Urinary bladder (tissue), 4 donors: ENCODE measurements around the gene LRRC32. TPM values are rescaled to one million over a fixed set of nuclear protein-coding genes. Genes with fewer than 3 reads are reported as not detected.

ENCODE experiments used
- DNase-seq: peaks from one replicate; pipeline ENCODE4 v3.0.0-alpha.2; 2015; ENCODE audit errors: extremely low spot score
- H3K27ac ChIP-seq: one replicate; pipeline ENCODE4 v1.5.1; 2013; ENCODE audit warnings: low read depth, mild to moderate bottlenecking, moderate library complexity
- H3K36me3 ChIP-seq: one replicate; pipeline ENCODE4 v1.6.1; 2013; ENCODE audit warnings: mild to moderate bottlenecking, moderate library complexity; ENCODE audit not compliant: insufficient read depth
- H3K4me1 ChIP-seq: one replicate; pipeline ENCODE4 v1.6.1; 2013; ENCODE audit warnings: mild to moderate bottlenecking, moderate library complexity; ENCODE audit not compliant: insufficient read depth
- H3K4me3 ChIP-seq: one replicate; pipeline ENCODE4 v1.5.1; 2013; ENCODE audit warnings: low read depth, low read length
- WGBS: extraction: QIAGEN DNeasy Blood & Tissue Kit; methylation state at CpG from one replicate; pipeline ENCODE4 v1.1.7; 2013; 5-methylcytosine and 5-hydroxymethylcytosine counted together
- polyA plus RNA-seq: library from polyadenylated mRNA; stranded (reverse); fragments of 200-250 nt; gene quantifications from one replicate; pipeline ENCODE4 v1.2.3, GENCODE V29; 2013
- total RNA-seq: library from RNA; depleted of rRNA; stranded (reverse); fragments of >200 nt; gene quantifications from one replicate; pipeline ENCODE4 v1.2.3, GENCODE V29; 2014
- donor health status: healthy with polysubstance abuse.
- donor health status: healthy.

Gene LRRC32
- total and polyA plus RNA-seq, 2 donors, result 16.3 to 65.6 TPM

- Histone ChIP-seq H3K27ac (no peak overlapping the region), H3K4me3 (no peak overlapping the region), H3K4me1 (no peaks in the 10 kb centered on the region), H3K36me3 (no peaks in the 10 kb centered on the region)
- 71% methylated on average over 5 of the region's 5 CpGs for WGBS
- no peak for DNase-seq
Observed at GRCh38 chr11:76704171-76704948, 33.8 kb upstream of the LRRC32 start.

- DNase-seq, result no peak
- H3K36me3 ChIP-seq, result no peaks in the 10 kb centered on the region
- H3K4me3 ChIP-seq, result no peak overlapping the region
- H3K27ac ChIP-seq, result no peak overlapping the region
- H3K4me1 ChIP-seq, result no peaks in the 10 kb centered on the region
- WGBS, result 91% methylated on average over 1 of the region's 1 CpG
Observed at GRCh38 chr11:76703707-76704106, 33.2 kb upstream of the LRRC32 start.

GRCh38 chr11:76702336-76703128 is 32.0 kb upstream of the LRRC32 start:
- DNase-seq, result no peak
- whole genome bisulfite sequencing, result 55% methylated on average over 3 of the region's 3 CpGs
- Histone ChIP-seq H3K36me3 (no peaks in the 10 kb centered on the region), H3K27ac (no peak overlapping the region), H3K4me3 (no peak overlapping the region), H3K4me1 (no peaks in the 10 kb centered on the region)

- DNase-seq, result no peak
- Histone ChIP-seq H3K36me3 (no peaks in the 10 kb centered on the region), H3K4me3 (no peak overlapping the region), H3K4me1 (no peaks in the 10 kb centered on the region), H3K27ac (no peak overlapping the region)
- WGBS, result 76% methylated on average over 7 of the region's 7 CpGs
Observed at GRCh38 chr11:76701294-76702040, 30.9 kb upstream of the LRRC32 start.

GRCh38 chr11:76700177-76701100 is 29.9 kb upstream of the LRRC32 start:
- WGBS, result 58% methylated on average over 16 of the region's 16 CpGs
- H3K36me3 ChIP-seq, result no peaks in the 10 kb centered on the region
- no peak overlapping the region for H3K4me3 ChIP-seq
- peak; percentile 15 for DNase-seq
- no peak overlapping the region for H3K27ac ChIP-seq
- H3K4me1 ChIP-seq, result no peaks in the 10 kb centered on the region

GRCh38 chr11:76699451-76700091 is 29.0 kb upstream of the LRRC32 start:
- 84% methylated on average over 3 of the region's 3 CpGs for WGBS
- Histone ChIP-seq H3K4me3 (no peak overlapping the region), H3K27ac (no peak overlapping the region), H3K36me3 (no peaks in the 10 kb centered on the region), H3K4me1 (no peaks in the 10 kb centered on the region)
- no peak for DNase-seq

- no peak overlapping the region for H3K27ac ChIP-seq
- WGBS, result 79% methylated on average over 17 of the region's 17 CpGs
- H3K4me3 ChIP-seq, result no peak overlapping the region
- DNase-seq, result no peak
- H3K4me1 ChIP-seq, result no peaks in the 10 kb centered on the region
- no peaks in the 10 kb centered on the region for H3K36me3 ChIP-seq
Observed at GRCh38 chr11:76698321-76699043, 27.9 kb upstream of the LRRC32 start.

GRCh38 chr11:76696756-76697155 is 26.2 kb upstream of the LRRC32 start:
- Histone ChIP-seq H3K27ac (no peak overlapping the region), H3K36me3 (no peaks in the 10 kb centered on the region), H3K4me1 (no peaks in the 10 kb centered on the region), H3K4me3 (no peak overlapping the region)
- no peak for DNase-seq
- 91% methylated on average over 12 of the region's 12 CpGs for WGBS

- no peaks in the 10 kb centered on the region for H3K36me3 ChIP-seq
- no peaks in the 10 kb centered on the region for H3K4me1 ChIP-seq
- WGBS, result 75% methylated on average over 6 of the region's 6 CpGs
- DNase-seq, result no peak
- no peak overlapping the region for H3K4me3 ChIP-seq
- H3K27ac ChIP-seq, result no peak overlapping the region
Observed at GRCh38 chr11:76695771-76696170, 25.2 kb upstream of the LRRC32 start.

- H3K4me1 ChIP-seq, result no peaks in the 10 kb centered on the region
- 90% methylated on average over 13 of the region's 13 CpGs for WGBS
- no peaks in the 10 kb centered on the region for H3K36me3 ChIP-seq
- H3K4me3 ChIP-seq, result no peak overlapping the region
- no peak overlapping the region for H3K27ac ChIP-seq
- no peak for DNase-seq
Observed at GRCh38 chr11:76695133-76695532, 24.6 kb upstream of the LRRC32 start.

- Histone ChIP-seq H3K4me3 (no peak overlapping the region), H3K27ac (no peak overlapping the region), H3K36me3 (no peaks in the 10 kb centered on the region), H3K4me1 (no peaks in the 10 kb centered on the region)
- no peak for DNase-seq
- 73% methylated on average over 7 of the region's 7 CpGs for WGBS
Observed at GRCh38 chr11:76694664-76695063, 24.1 kb upstream of the LRRC32 start.

GRCh38 chr11:76693806-76694205 is 23.3 kb upstream of the LRRC32 start:
- H3K36me3 ChIP-seq, result no peaks in the 10 kb centered on the region
- no peak for DNase-seq
- no peak overlapping the region for H3K4me3 ChIP-seq
- no peaks in the 10 kb centered on the region for H3K4me1 ChIP-seq
- no peak overlapping the region for H3K27ac ChIP-seq
